GM19463 (cell line): ENCODE measurements around the gene MXD3.
"Not testable (repeated sequence)": the region's sequence is repeated elsewhere in the genome, so short reads cannot be mapped to it uniquely, and the experiment has no call there.

Experiments
- ATAC-seq: cut with Tn5 transposase; IDR thresholded peaks from one replicate; pipeline ENCODE4 v1.9.1; 2021; ENCODE audit warnings: mild to moderate bottlenecking, moderate library complexity; ENCODE audit not compliant: unreplicated experiment

Gene MXD3

GRCh38 chr5:177311723-177312648, at the start of gene MXD3:
MXD3 (minus strand) TSS chr5:177311898; CDS start chr5:177311830, 68 bp downstream.
- ATAC-seq: peak; percentile 77

DNA sequence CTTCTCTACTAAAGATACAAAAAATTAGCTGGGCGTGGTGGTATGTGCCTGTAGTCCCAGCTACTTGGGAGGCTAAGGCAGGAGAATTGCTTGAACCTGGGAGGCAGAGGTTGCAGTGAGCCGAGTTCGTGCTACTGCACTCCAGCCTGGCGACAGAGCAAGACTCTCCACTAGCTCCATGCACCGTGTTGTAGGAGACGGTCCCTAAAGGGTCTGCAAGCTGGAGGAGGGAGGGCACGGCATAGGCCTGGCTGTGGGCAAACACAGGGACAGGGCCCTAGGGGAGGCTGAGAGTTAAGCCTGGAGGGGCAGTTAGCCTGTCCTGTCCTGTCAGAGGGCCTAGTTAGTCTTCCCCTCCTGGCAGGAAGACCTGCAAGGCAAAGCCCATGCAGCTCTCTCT, 49.0 kb upstream of the MXD3 start:
- ATAC-seq: not testable (repeated sequence)

DNA sequence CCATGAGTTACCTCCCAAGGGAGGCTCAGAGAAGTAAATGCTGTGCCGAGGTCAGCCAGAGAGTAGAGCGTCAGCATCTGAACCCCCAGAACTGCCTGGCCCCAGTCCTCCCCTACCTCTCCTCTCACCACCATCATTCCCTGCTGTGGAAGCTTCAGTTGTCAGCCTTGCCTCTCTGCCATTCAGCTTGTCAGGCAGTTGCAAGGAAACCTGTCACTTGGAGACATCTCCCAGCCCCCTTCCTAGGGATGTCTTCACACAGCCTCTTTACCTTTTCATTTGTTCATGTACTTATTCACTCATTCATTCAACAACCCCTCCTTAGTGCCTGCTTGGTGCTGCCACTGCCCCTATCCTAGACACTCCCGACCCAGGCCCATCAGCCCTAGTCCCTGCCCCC, 48.2 kb upstream of the MXD3 start:
- no peak for ATAC-seq

GRCh38 chr5:177359451-177359851, 47.8 kb upstream of the MXD3 start:
- no peak for ATAC-seq

- no peak for ATAC-seq
Measured at GRCh38 chr5:177358370-177358819, 46.7 kb upstream of the MXD3 start.

DNA sequence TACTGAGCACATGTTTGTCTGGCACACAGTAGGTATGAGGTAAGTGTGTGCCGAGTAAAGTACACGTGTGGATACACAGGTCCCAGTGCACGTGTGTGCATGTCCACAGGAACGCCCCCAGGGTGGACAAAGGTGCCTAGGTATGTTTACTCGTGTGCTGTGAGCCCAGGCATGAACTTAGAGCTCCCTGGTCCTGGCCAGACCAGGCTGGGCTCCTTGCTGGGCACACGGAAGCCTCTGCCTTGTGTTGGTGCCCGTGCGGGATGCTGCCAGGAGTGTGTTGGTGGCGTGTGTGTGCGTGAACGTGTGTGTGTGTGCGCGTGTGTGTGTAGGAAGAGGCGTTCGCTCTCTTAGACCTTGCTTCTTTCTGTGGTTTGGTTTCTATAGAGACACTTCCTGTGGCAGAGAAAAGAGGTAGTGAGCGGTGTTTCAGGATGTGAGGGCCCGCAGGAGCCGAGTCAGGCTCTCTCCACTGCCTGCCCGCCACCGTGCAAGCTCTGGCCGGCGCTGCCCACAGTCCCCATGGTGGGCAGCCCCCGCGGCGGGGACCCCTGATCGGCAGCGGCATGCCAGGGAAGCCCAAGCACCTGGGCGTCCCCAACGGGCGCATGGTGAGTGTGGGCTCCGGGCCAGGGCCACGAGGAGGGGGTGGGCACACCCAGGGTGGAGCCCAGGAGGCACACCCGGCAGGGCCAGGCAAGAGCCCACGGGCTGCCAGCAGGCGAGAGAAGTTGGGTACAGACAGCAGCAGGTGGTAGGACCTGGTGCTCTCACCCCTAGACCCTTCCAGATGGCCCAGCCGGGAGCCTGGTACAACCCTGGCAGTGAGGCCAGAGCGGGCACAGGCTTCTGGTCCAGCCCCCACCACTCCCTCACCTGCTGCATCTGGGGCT, 46.0 kb upstream of the MXD3 start, which contains the start of gene RGS14:
TSS of gene RGS14 (plus strand) at position 466 of the 893 bp plus-strand sequence. CDS start at position 567, 101 bp downstream.
- ATAC-seq: peak; percentile 94

- no peak for ATAC-seq
Measured at GRCh38 chr5:177357146-177357458, 45.4 kb upstream of the MXD3 start.

DNA sequence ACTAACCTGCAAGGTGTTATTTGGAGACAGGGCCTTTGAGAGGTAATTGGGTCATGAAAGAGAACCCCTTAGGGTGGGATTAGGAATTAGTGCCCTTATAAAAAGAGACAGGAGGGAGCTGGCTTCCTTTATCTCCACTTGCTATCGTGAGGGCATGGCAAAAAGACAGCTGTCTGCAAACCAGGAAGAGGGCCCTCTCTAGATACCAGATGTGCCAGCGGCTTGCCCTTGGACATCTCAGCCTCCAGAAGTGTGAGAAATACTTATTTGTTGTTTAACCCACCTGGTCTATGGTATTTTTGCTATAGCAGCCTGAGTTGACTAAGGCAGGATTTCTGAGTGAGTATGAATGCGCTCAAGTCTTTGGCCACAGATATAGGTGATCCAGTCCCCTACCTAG, 45.0 kb upstream of the MXD3 start:
- ATAC-seq: no peak

DNA sequence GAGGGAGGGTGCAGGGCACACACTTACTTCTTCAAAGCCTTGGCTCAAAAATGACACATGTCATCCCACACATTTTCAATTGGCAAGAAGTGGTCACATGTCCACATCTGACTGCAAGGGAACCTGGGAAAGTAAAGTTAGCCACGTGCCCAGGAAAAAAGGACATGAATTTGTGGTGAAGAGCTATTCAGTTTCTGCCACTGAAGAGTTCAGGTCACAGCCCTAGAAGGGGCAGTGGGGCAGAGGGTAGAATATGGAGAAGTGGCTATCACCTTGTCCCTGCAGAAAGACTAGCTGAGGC, 44.1 kb upstream of the MXD3 start:
- no peak for ATAC-seq

DNA sequence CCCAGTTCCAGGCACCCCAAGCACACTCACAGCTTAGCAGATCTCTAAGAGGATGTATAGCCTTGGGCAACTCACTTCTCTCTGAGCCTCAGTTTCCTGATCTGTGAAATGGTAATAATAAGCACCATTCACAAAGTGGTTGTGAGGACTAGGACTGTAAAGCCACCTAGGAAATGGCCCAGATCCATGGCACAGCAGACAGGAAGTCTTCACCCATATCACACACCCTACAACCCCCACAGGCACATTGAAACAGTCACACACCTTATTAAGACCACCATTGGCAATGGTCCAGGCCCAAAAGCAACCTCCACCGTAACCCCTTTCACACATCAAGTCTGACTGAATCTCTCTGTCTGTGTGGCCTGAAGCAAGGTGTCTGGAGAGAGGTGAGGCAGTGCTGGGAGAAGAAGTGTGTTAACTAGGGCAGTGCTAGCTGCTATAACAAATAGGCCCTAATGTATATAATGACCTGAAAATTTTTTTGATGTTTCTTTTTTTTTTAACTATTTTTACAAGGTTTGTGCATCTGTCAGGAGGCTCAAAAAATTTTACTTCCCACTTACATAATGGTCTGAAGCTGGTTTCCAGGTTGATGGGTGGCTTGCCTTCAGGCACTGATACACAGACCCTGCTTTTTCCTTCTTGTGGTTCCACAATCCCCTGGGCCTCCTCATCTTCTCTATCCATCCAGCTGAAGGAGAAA, 43.6 kb upstream of the MXD3 start:
- ATAC-seq: no peak

DNA sequence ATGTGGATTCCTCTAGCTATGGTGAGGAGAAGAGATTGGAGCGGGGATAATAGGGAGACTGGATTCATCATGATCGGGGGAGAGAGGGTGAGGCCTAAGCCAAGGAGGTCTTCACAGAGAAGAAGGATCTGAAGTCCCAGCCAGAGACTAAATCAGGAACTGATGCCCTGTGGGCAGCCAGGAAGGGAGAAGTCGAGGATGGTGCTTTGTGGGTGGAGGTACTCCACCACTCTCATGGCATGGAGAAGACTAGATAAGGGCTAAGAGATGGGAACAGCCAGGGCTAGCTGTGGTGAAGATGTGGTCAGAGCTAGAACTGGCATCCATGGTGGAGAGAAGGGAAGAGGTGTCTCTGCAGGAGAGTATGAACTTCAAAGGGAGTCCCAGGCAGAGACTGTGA, 43.0 kb upstream of the MXD3 start:
- ATAC-seq: no peak

- ATAC-seq: no peak
Measured at GRCh38 chr5:177354256-177354655, 42.6 kb upstream of the MXD3 start.

DNA sequence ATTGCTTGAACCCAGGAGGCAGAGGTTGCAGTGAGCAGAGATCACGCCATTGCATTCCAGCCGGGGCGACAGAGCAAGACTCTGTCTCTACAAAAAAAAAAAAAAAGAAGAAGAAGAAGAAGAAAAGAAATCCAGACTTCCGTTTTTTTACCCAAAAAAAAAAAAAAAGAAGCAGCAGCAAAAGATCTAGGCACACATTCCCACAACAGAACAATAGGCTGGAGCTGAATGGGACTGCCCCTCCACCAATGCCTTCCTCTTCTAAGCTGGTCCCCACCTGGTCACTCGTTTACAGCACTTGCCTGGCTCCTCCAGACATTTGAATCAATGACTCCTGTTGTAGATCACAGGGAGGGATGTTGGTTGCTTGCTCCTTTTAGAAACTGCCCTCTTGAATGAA, 41.4 kb upstream of the MXD3 start:
- ATAC-seq: no peak

DNA sequence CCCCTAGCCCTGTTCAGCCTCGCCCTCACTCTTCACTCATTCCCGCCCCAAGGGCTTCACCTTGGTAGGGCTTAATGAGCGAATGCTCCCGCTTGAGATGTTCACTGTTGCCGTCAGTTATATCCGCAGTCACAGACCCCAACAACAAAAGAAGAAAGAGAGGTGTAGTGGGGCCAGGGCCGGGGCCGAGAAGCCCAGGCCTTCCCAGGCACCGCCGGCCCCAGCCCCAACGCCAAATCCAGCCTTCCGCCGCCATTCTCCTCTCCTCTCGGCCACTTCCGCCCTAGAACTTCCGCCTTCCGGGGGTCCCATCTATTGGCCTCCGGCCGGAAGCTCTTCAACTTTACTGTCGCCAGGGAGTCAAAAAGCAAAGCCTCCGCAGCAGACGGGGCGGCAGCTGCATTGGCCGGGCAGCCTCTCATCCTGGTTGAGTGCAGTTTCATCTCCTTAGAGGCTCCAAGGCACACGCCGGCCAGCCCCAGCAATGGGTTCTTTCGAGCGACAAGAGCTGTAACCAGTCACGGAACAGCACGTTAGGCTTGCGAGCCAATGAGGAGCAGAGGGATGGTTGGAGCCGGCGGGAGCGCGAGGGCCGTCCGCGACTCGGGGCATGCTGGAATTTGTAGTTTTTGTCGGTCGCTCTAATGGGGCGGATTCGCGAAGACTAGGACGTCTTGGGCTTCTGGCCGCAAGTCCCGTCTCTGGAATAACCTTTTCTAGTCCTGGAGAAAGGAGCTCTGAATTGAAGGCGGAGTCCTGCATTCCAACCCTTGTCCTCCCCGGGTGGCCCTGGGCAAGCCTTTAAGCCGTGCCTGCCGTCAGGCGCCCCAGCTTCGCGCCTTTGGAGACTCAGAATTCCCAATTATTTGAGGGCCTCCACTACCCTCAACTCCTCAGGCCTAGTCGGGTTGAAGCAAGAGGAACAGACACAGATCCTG, 40.0 kb upstream of the MXD3 start, which contains the start of gene LMAN2:
TSS of gene LMAN2 (minus strand) at position 277 of the 938 bp plus-strand sequence. CDS start at position 256, 21 bp downstream.
- peak; percentile 96 for ATAC-seq

DNA sequence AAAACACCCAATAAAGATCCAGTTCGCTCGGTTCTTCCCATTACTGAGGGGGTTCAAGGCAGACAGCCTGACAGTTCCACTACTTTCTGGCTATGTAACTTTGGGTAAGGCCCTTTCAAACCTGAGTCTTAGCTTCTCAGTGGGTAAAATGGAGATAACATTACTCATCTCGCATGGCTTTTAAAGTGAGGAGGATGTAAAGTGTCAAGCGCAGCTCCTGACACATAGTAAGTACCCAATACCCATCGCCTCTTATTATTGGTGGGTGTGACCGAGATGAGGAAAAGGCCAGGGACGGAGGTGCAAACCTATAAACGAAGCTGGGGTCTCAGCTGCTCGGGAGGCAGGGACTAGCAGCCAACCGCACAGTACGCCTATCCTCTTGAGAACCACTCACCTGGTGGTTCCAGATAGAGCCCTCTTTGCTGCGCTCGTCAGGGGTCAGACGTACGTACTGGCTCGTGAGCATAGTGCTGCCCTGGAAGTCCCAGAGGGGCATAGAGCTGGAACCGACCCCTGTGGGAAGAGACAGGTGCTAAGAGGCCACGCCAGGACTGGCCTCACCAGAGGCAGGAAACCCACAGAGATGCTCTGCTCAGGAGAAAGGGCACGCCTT, 39.2 kb upstream of the MXD3 start:
- ATAC-seq: no peak

GRCh38 chr5:177349762-177350161, 38.1 kb upstream of the MXD3 start:
- ATAC-seq: no peak

DNA sequence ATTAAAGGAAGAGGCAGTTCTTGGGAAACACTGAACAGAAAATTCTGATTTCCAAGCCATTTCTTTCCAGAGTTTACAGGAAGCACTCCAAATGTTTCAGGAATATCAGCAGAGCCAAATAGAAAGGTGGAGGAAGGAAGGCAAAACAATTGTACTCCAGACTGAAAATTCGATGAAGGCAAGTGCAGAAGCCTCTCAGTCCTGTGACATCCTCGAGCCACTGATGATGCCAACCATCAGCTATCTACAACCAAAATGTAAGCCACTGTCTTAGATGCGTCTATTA, 37.6 kb upstream of the MXD3 start:
- ATAC-seq: no peak

DNA sequence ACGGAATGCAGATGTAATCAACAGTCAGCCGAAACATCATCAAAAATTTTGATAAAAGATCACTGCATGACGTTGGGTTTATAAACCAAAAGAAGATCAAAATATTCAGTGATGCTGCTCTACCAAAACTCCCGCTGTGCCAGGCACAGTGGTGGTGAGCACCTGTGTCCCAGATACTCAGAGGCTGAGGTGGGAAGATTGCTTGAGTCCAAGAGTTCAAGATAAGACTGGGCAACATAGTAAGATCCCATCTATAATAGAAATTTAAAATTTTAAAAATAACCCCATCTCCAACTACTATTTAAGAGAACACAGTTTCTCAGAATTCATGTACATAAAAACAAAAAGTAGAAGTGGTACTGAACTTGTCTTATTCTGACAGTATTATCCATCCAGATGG, 36.0 kb upstream of the MXD3 start:
- ATAC-seq: no peak

DNA sequence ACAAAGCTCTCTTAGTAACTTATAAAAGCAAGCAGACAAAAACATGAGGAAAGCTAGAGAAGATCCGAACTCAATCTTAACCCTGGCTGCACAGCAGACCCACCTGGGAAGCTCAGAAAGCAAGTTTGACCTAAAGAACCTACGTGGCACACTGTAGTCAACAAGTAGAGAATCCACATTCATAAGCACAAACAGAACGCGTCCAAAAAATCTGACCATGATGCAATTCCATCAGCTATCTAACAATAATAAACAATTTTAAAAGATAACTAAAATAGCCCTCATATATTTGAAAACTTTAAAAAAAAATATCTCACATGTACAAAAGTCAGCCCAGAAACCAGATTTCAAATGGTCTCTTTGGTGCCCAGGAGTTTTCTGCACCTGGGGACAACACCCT, 35.1 kb upstream of the MXD3 start:
- ATAC-seq: no peak

DNA sequence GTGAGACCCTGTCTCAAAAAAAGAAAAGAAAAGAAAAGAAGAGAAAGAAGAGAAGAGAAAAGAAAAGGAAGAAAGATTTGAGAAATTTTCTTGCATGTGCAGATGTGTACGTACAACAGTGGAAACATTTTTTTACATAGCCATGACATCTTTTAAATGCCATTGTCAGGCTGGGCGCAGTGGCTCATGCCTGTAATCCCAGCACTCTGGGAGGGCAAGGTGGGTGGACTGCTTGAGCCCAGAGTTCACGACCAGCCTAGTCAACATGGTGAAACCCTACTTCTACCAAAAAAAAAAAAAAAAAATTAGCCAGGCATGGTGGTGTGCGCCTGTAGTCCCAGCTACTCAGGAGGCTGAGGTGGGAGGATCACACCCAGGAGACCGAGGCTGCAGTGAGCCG, 33.2 kb upstream of the MXD3 start:
- no peak for ATAC-seq
